Osteocyte (in vitro differentiated cells): ENCODE measurements around the gene VOPP1. TPM values are rescaled to one million over a fixed set of nuclear protein-coding genes. Genes with fewer than 3 reads are reported as not detected.

ENCODE experiments used
- DNase-seq: peaks from one replicate; pipeline ENCODE4 v3.0.0; 2021; ENCODE audit warnings: mixed read lengths; ENCODE audit not compliant: unreplicated experiment; ENCODE audit errors: extremely low spot score
- H3K27ac Mint-ChIP-seq: one replicate; pipeline ENCODE4 v1.8.0; 2021; ENCODE audit warnings: mild to moderate bottlenecking, mixed read lengths; ENCODE audit not compliant: unreplicated experiment
- H3K27me3 Mint-ChIP-seq: one replicate; pipeline ENCODE4 v1.8.0; 2021; ENCODE audit warnings: mixed read lengths; ENCODE audit not compliant: unreplicated experiment
- H3K36me3 Mint-ChIP-seq: one replicate; pipeline ENCODE4 v1.8.0; 2021; ENCODE audit warnings: mixed read lengths; ENCODE audit not compliant: unreplicated experiment
- H3K4me1 Mint-ChIP-seq: one replicate; pipeline ENCODE4 v1.8.0; 2021; ENCODE audit warnings: mixed read lengths; ENCODE audit not compliant: unreplicated experiment
- H3K4me3 Mint-ChIP-seq: one replicate; pipeline ENCODE4 v1.8.0; 2021; ENCODE audit warnings: mild to moderate bottlenecking, moderate library complexity, mixed read lengths; ENCODE audit not compliant: unreplicated experiment
- H3K9me3 Mint-ChIP-seq: one replicate; pipeline ENCODE4 v1.8.0; 2021; ENCODE audit warnings: mixed read lengths; ENCODE audit not compliant: unreplicated experiment
- CTCF ChIP-seq: fragments of 200-600 bp; sonication (generic); IDR thresholded peaks from 2 replicates; pipeline ENCODE4 v1.5.0; 2021; ENCODE audit warnings: antibody characterized with exemption, mild to moderate bottlenecking, moderate library complexity
- total RNA-seq: library from RNA; stranded (reverse); gene quantifications from 2 replicates; pipeline ENCODE4 v1.2.1, GENCODE V29; 2021

Gene VOPP1
- total RNA-seq, 1 donor from 2014 or later = 86.6 TPM

DNA sequence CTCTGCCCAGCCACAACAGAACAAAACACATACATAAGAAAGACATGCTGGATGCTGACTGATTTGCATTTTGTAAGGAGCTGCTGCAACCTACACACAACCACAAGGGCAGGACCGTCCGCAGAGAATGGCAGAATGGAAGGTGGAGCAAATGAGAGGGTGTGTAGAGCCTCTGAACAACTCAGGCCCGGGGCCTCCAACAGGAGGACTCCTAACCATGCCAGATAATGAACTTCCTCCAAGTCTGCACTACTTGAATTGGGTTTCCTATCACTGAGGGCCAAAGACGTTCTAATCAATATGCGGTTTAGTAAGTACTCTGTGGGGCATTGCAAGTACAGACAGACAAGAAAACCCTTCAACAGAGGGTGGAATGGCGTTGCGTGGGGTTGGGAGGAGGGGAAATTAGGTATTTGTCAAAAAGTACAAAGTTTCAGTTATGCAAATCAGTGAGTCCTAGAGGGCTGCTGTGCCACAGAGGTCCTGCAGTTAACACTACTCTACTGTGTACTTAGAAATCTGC, 14.6 kb downstream of the VOPP1 start:
- peak; percentile 64 for DNase-seq
- Mint-ChIP-seq H3K4me3 (no peak overlapping the region), H3K27me3 (no peaks in the 10 kb centered on the region), H3K36me3 (peaks cover 9% of the 10 kb centered on the region), H3K27ac (no peak overlapping the region), H3K4me1 (peaks cover 42% of the 10 kb centered on the region), H3K9me3 (no peaks in the 10 kb centered on the region)
- no peak for TF ChIP-seq CTCF

- H3K4me3 Mint-ChIP-seq = no peak overlapping the region
- no peak for TF ChIP-seq CTCF
- peak; percentile 8 for DNase-seq
- H3K9me3 Mint-ChIP-seq = no peaks in the 10 kb centered on the region
- no peaks in the 10 kb centered on the region for H3K27me3 Mint-ChIP-seq
- H3K4me1 Mint-ChIP-seq = peaks cover 53% of the 10 kb centered on the region
- H3K36me3 Mint-ChIP-seq = peaks cover 9% of the 10 kb centered on the region
- H3K27ac Mint-ChIP-seq = no peak overlapping the region
Measured at GRCh38 chr7:55556492-55556891, 15.8 kb downstream of the VOPP1 start.

DNA sequence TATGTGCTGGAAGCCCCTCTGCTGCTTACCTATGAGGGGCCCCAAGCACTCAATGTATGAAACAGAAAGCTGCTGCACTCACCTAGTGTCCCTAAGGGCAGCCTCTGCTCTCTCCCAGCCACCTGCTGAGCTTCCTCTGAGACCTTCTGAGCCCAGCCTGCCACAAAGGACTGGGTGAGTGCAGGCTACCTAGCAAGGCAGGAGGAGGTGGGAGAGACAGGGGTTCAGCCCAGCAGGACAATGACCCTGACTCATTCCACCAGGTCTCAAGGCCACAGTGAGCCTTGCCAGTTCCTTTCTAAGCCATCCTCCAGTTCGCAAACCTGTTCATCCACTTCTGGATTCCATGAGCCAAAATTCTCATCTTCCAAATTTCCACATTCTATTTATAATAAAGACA, 16.3 kb downstream of the VOPP1 start:
- peak; percentile 51 for DNase-seq
- H3K4me1 Mint-ChIP-seq = peaks cover 53% of the 10 kb centered on the region
- TF ChIP-seq CTCF = no peak
- H3K27me3 Mint-ChIP-seq = no peaks in the 10 kb centered on the region
- no peak overlapping the region for H3K27ac Mint-ChIP-seq
- no peaks in the 10 kb centered on the region for H3K9me3 Mint-ChIP-seq
- peaks cover 9% of the 10 kb centered on the region for H3K36me3 Mint-ChIP-seq
- H3K4me3 Mint-ChIP-seq = no peak overlapping the region

DNA sequence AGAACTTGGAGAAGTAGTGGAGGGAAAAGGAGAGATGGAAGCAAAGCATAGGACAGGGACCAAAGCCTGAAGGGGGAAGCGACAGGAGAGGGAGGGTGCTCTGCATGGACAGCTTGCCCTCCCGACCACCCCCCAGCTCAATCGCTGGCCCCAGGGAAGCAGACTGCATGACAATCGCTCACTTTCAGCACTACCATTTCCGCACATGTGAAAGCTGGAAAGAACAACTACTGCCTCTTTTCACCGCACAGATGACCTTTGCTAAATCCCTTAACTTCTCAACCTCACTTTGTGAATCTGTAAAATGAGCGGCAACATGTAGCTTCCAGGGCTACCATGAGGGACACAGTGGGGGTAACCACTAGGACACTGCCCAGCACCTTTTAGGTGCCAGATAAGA, 17.1 kb downstream of the VOPP1 start:
- no peak for TF ChIP-seq CTCF
- no peaks in the 10 kb centered on the region for H3K9me3 Mint-ChIP-seq
- no peaks in the 10 kb centered on the region for H3K27me3 Mint-ChIP-seq
- peaks cover 53% of the 10 kb centered on the region for H3K4me1 Mint-ChIP-seq
- no peak overlapping the region for H3K4me3 Mint-ChIP-seq
- DNase-seq = no peak
- no peak overlapping the region for H3K27ac Mint-ChIP-seq
- H3K36me3 Mint-ChIP-seq = peaks cover 9% of the 10 kb centered on the region

- Mint-ChIP-seq H3K27ac (no peak overlapping the region), H3K4me3 (no peak overlapping the region), H3K27me3 (no peaks in the 10 kb centered on the region), H3K36me3 (peaks cover 9% of the 10 kb centered on the region), H3K4me1 (peaks cover 53% of the 10 kb centered on the region), H3K9me3 (no peaks in the 10 kb centered on the region)
- no peak for DNase-seq
- TF ChIP-seq CTCF = no peak
Measured at GRCh38 chr7:55554038-55554437, 18.3 kb downstream of the VOPP1 start.
